ENCODE results near the gene IL1RAPL2.
"Not testable (repeated sequence)": the region's sequence is repeated elsewhere in the genome, so short reads cannot be mapped to it uniquely, and the experiment has no call there.

IL1RAPL2 gene

DNA sequence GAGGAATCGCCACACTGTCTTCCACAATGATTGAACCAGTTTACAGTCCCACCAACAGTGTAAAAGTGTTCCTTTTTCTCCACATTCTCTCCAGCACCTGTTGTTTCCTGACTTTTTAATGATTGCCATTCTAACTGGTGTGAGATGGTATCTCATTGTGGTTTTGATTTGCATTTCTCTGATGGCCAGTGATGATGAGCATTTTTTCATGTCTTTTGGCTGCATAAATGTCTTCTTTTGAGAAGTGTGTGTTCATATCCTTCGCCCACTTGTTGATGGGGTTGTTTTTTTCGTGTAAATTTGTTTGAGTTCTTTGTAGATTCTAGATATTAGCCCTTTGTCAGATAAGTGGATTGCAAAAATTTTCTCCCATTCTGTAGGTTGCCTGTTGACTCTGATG lies 671.4 kb downstream of the IL1RAPL2 start:
- not testable (repeated sequence) for ATAC-seq

DNA sequence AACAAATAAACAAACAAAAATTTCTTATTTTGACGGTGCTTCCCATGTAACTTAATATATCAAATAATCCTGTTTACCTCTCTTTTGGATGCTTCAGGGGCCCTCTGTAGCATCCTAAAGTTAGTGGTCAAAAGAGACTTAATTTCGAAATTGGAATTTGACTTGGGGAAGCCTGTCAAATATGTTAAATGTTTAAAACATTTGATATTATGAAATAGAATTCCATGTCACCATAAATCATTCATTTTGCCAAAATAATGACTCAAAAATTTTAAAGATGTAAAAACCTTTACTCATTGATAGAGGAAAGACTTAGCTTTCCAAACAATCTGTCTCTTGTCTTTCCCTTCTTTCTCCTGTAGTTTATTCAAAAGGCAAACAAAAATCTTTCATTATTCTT lies 675.1 kb downstream of the IL1RAPL2 start:
- TF ChIP-seq, protein P1, sequence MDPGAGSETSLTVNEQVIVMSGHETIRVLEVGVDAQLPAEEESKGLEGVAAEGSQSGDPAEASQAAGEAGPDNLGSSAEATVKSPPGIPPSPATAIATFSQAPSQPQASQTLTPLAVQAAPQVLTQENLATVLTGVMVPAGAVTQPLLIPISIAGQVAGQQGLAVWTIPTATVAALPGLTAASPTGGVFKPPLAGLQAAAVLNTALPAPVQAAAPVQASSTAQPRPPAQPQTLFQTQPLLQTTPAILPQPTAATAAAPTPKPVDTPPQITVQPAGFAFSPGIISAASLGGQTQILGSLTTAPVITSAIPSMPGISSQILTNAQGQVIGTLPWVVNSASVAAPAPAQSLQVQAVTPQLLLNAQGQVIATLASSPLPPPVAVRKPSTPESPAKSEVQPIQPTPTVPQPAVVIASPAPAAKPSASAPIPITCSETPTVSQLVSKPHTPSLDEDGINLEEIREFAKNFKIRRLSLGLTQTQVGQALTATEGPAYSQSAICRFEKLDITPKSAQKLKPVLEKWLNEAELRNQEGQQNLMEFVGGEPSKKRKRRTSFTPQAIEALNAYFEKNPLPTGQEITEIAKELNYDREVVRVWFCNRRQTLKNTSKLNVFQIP (CRISPR knock-in tag; IDR thresholded peaks at IDR 0.05; ENCODE audit: borderline replicate concordance, low read depth): no peak
- TF ChIP-seq ZFP30 (CRISPR knock-in tag; IDR thresholded peaks at IDR 0.05): no peak
- TF ChIP-seq ARNTL (CRISPR knock-in tag; IDR thresholded peaks at IDR 0.05; ENCODE audit: borderline replicate concordance, low read depth): no peak
- ATAC-seq: no peak

DNA sequence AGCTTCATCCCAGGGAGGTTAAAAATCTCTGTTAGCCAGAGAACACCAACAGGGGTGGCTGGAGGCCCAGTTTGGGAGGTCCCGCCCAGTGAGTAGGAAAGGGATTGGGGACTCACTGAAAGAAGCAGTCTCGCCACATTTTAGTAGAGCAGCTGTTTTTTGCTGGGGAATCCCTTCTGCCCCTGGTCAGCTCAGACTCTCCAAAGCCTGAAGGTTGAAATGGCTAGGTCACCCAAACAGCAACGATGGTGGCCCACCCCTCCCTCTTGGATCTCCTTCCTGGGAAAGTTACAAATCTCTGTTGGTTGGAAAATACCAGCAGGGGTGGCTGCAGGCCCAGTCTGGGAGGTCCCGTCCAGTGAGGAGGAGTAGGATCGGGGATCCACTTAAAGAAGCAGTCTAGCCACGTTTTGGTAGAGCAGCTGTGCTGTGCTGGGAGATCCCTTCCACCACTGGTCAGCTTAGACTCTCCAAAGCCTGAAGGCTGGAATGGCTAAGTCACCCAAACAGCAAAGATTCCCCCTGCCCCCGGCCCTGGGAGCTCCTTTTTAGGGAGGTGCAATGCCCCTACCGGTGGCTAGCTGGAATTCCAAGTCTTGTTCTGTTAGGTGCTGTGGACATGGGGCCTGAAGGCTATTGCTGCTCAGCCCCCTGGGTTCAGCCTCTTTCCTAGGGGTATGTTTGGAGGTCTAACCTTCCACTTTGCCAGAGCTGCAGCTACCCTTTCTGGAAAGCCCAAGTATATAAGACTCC lies 694.5 kb downstream of the IL1RAPL2 start:
- TF ChIP-seq ZFP30 (CRISPR knock-in tag; IDR thresholded peaks at IDR 0.05) (no peak), ZNF70 (CRISPR knock-in tag; IDR thresholded peaks at IDR 0.05) (no peak), CSDC2 (CRISPR knock-in tag; IDR thresholded peaks at IDR 0.05) (no peak), ISL1 (CRISPR knock-in tag; IDR thresholded peaks at IDR 0.05) (no peak), PPARA (CRISPR knock-in tag; IDR thresholded peaks at IDR 0.05; ENCODE audit: borderline replicate concordance) (no peak), OSR1 (CRISPR knock-in tag; IDR thresholded peaks at IDR 0.05) (no peak), BACH2 (CRISPR knock-in tag; IDR thresholded peaks at IDR 0.05; ENCODE audit: borderline replicate concordance) (no peak), SNAI2 (CRISPR knock-in tag; IDR thresholded peaks at IDR 0.05) (no peak), TCF4 (CRISPR knock-in tag; IDR thresholded peaks at IDR 0.05; ENCODE audit: borderline replicate concordance) (no peak)
- TF ChIP-seq, protein P2, sequence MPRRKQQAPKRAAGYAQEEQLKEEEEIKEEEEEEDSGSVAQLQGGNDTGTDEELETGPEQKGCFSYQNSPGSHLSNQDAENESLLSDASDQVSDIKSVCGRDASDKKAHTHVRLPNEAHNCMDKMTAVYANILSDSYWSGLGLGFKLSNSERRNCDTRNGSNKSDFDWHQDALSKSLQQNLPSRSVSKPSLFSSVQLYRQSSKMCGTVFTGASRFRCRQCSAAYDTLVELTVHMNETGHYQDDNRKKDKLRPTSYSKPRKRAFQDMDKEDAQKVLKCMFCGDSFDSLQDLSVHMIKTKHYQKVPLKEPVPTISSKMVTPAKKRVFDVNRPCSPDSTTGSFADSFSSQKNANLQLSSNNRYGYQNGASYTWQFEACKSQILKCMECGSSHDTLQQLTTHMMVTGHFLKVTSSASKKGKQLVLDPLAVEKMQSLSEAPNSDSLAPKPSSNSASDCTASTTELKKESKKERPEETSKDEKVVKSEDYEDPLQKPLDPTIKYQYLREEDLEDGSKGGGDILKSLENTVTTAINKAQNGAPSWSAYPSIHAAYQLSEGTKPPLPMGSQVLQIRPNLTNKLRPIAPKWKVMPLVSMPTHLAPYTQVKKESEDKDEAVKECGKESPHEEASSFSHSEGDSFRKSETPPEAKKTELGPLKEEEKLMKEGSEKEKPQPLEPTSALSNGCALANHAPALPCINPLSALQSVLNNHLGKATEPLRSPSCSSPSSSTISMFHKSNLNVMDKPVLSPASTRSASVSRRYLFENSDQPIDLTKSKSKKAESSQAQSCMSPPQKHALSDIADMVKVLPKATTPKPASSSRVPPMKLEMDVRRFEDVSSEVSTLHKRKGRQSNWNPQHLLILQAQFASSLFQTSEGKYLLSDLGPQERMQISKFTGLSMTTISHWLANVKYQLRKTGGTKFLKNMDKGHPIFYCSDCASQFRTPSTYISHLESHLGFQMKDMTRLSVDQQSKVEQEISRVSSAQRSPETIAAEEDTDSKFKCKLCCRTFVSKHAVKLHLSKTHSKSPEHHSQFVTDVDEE (CRISPR knock-in tag; IDR thresholded peaks at IDR 0.05): no peak
- TF ChIP-seq, protein P3, sequence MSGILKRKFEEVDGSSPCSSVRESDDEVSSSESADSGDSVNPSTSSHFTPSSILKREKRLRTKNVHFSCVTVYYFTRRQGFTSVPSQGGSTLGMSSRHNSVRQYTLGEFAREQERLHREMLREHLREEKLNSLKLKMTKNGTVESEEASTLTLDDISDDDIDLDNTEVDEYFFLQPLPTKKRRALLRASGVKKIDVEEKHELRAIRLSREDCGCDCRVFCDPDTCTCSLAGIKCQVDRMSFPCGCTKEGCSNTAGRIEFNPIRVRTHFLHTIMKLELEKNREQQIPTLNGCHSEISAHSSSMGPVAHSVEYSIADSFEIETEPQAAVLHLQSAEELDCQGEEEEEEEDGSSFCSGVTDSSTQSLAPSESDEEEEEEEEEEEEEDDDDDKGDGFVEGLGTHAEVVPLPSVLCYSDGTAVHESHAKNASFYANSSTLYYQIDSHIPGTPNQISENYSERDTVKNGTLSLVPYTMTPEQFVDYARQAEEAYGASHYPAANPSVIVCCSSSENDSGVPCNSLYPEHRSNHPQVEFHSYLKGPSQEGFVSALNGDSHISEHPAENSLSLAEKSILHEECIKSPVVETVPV (CRISPR knock-in tag; IDR thresholded peaks at IDR 0.05): no peak
- no peak for ATAC-seq

DNA sequence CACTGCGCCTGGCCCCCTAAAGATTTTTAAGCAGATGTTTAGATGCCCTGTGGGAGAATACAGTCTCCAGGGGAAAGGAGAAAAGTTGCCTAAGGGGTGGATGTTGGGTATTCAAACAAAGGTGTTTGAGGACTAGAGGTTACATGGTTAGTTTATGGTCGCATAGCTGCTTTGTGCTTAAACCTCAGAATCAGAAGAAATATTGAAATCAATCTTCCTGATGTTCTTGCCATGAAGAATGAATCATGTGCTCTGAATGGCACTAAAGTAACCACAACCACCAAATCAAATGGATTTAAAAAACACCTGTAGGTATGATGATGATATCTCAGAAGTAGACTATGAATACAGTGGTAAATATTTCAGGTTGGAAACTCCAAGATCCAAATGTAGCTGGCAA lies 697.2 kb downstream of the IL1RAPL2 start:
- TF ChIP-seq ZNF8 (CRISPR knock-in tag; IDR thresholded peaks at IDR 0.05) (no peak), CSDC2 (CRISPR knock-in tag; IDR thresholded peaks at IDR 0.05) (no peak), ISL1 (CRISPR knock-in tag; IDR thresholded peaks at IDR 0.05) (no peak), TOX (CRISPR knock-in tag; IDR thresholded peaks at IDR 0.05; ENCODE audit: borderline replicate concordance) (no peak), ZC3H10 (CRISPR knock-in tag; IDR thresholded peaks at IDR 0.05) (no peak), GLIS3 (CRISPR knock-in tag; IDR thresholded peaks at IDR 0.05) (no peak), ESRRG (CRISPR knock-in tag; IDR thresholded peaks at IDR 0.05) (no peak), PPARA (CRISPR knock-in tag; IDR thresholded peaks at IDR 0.05; ENCODE audit: borderline replicate concordance) (no peak)
- TF ChIP-seq, protein P3 (CRISPR knock-in tag; IDR thresholded peaks at IDR 0.05): no peak
- TF ChIP-seq, protein P4, sequence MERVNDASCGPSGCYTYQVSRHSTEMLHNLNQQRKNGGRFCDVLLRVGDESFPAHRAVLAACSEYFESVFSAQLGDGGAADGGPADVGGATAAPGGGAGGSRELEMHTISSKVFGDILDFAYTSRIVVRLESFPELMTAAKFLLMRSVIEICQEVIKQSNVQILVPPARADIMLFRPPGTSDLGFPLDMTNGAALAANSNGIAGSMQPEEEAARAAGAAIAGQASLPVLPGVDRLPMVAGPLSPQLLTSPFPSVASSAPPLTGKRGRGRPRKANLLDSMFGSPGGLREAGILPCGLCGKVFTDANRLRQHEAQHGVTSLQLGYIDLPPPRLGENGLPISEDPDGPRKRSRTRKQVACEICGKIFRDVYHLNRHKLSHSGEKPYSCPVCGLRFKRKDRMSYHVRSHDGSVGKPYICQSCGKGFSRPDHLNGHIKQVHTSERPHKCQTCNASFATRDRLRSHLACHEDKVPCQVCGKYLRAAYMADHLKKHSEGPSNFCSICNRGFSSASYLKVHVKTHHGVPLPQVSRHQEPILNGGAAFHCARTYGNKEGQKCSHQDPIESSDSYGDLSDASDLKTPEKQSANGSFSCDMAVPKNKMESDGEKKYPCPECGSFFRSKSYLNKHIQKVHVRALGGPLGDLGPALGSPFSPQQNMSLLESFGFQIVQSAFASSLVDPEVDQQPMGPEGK (CRISPR knock-in tag; IDR thresholded peaks at IDR 0.05; ENCODE audit: borderline replicate concordance): no peak
- TF ChIP-seq, protein P2 (CRISPR knock-in tag; IDR thresholded peaks at IDR 0.05): no peak
- ATAC-seq: no peak
